PC-9 (cell line): Measurements from ENCODE around the gene CPNE7.

Source experiments
- EZH2 ChIP-seq: fragments of 200-600 bp; sonication (generic); IDR thresholded peaks from 2 replicates; pipeline ENCODE4 v1.8.0; 2017; ENCODE audit warnings: antibody characterized with exemption, low read depth
- TF ChIP-seq, protein P1 (sequence below): fragments of 200-600 bp; sonication (generic); conservative IDR thresholded peaks from 2 replicates; pipeline ENCODE4 v1.6.1; 2017; ENCODE audit warnings: mixed run types, antibody characterized with exemption, mild to moderate bottlenecking, moderate library complexity

- TF ChIP-seq, protein P1, sequence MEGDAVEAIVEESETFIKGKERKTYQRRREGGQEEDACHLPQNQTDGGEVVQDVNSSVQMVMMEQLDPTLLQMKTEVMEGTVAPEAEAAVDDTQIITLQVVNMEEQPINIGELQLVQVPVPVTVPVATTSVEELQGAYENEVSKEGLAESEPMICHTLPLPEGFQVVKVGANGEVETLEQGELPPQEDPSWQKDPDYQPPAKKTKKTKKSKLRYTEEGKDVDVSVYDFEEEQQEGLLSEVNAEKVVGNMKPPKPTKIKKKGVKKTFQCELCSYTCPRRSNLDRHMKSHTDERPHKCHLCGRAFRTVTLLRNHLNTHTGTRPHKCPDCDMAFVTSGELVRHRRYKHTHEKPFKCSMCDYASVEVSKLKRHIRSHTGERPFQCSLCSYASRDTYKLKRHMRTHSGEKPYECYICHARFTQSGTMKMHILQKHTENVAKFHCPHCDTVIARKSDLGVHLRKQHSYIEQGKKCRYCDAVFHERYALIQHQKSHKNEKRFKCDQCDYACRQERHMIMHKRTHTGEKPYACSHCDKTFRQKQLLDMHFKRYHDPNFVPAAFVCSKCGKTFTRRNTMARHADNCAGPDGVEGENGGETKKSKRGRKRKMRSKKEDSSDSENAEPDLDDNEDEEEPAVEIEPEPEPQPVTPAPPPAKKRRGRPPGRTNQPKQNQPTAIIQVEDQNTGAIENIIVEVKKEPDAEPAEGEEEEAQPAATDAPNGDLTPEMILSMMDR: no peak
- no peak for TF ChIP-seq EZH2
These were observed 7.6 kb upstream of the CPNE7 start for GRCh38 chr16:89567656-89568594.
